ENCODE results near the gene MSRB1. TPM values are rescaled to one million over a fixed set of nuclear protein-coding genes. Genes with fewer than 3 reads are reported as not detected.

MSRB1 gene
- total RNA-seq, 1 experiment from 2014 or later, result 26.4 TPM

DNA sequence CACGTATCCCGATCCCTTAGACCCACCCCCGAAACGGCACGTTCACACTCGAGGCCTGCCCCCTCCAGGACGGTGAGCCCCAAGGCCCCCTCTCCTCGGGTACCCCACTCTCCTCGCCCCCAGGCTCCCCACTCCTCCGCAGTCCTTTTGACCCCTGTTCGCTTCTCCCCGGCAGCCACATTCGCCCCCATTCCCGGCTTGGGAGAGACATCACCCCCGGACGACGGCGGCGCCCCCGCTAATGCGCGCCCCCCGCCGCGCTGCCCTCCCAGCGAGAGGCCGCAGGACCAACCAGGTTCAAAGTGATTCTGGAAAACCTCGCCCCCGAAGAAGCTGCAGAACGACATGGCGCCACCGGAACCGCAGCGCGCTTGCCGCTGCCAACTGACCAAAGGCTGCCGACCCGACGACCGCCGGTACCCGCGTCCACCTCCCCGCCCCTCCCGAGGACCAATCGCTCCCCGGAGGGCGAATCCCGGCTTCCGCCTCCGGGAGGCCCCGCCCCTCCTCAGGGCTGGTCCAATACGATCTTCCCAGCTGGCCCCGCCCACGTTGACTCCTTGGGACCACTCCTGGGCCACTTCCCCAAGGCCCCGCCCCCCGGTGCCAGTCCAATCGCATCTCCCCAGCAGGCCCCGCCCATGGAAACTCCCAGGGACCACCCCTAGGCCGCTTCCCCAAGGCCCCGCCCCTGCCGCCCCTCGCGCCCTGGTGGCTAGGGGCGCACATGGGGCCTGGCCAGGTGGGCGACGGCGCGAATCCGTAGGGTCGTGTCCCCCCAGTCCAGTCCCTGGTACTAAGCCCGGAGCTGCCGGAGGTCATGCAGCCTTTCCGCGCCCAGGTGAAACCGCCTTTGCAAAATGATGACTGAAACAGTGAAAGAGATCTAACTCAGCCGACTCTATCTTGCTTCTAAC lies at the start of gene MSRB1 (continued):
- TF ChIP-seq, protein P1, sequence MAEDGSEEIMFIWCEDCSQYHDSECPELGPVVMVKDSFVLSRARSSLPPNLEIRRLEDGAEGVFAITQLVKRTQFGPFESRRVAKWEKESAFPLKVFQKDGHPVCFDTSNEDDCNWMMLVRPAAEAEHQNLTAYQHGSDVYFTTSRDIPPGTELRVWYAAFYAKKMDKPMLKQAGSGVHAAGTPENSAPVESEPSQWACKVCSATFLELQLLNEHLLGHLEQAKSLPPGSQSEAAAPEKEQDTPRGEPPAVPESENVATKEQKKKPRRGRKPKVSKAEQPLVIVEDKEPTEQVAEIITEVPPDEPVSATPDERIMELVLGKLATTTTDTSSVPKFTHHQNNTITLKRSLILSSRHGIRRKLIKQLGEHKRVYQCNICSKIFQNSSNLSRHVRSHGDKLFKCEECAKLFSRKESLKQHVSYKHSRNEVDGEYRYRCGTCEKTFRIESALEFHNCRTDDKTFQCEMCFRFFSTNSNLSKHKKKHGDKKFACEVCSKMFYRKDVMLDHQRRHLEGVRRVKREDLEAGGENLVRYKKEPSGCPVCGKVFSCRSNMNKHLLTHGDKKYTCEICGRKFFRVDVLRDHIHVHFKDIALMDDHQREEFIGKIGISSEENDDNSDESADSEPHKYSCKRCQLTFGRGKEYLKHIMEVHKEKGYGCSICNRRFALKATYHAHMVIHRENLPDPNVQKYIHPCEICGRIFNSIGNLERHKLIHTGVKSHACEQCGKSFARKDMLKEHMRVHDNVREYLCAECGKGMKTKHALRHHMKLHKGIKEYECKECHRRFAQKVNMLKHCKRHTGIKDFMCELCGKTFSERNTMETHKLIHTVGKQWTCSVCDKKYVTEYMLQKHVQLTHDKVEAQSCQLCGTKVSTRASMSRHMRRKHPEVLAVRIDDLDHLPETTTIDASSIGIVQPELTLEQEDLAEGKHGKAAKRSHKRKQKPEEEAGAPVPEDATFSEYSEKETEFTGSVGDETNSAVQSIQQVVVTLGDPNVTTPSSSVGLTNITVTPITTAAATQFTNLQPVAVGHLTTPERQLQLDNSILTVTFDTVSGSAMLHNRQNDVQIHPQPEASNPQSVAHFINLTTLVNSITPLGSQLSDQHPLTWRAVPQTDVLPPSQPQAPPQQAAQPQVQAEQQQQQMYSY (CRISPR knock-in tag; IDR thresholded peaks at IDR 0.05), result no peak
- no peak for TF ChIP-seq GTF2I (CRISPR knock-in tag; conservative IDR thresholded peaks at IDR 0.05)
- 0 out of 2 replicates have a peak, but pooled peaks have one; percentile 28 for TF ChIP-seq JUN (CRISPR knock-in tag; IDR thresholded peaks at IDR 0.05)
- TF ChIP-seq, protein P2, sequence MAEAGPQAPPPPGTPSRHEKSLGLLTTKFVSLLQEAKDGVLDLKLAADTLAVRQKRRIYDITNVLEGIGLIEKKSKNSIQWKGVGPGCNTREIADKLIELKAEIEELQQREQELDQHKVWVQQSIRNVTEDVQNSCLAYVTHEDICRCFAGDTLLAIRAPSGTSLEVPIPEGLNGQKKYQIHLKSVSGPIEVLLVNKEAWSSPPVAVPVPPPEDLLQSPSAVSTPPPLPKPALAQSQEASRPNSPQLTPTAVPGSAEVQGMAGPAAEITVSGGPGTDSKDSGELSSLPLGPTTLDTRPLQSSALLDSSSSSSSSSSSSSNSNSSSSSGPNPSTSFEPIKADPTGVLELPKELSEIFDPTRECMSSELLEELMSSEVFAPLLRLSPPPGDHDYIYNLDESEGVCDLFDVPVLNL (CRISPR knock-in tag; IDR thresholded peaks at IDR 0.05; ENCODE audit: borderline replicate concordance, low read depth), result no peak
- TF ChIP-seq KAT7 (CRISPR knock-in tag; IDR thresholded peaks at IDR 0.05; ENCODE audit: borderline replicate concordance), result no peak
- TF ChIP-seq, protein P3, sequence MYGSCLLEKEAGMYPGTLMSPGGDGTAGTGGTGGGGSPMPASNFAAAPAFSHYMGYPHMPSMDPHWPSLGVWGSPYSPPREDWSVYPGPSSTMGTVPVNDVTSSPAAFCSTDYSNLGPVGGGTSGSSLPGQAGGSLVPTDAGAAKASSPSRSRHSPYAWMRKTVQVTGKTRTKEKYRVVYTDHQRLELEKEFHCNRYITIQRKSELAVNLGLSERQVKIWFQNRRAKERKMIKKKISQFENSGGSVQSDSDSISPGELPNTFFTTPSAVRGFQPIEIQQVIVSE (CRISPR knock-in tag; IDR thresholded peaks at IDR 0.05; ENCODE audit: borderline replicate concordance), result no peak
- peak; percentile 75; the same call in 1 of the 2 replicates for TF ChIP-seq SMAD3 (CRISPR knock-in tag; IDR thresholded peaks at IDR 0.05; ENCODE audit: borderline replicate concordance)
- TF ChIP-seq CREM (CRISPR knock-in tag; IDR thresholded peaks at IDR 0.05), result 0 out of 2 replicates have a peak, but pooled peaks have one; percentile 38
- peak; percentile 98 for TF ChIP-seq MAX (CRISPR knock-in tag; IDR thresholded peaks at IDR 0.05)
- TF ChIP-seq, protein P4, sequence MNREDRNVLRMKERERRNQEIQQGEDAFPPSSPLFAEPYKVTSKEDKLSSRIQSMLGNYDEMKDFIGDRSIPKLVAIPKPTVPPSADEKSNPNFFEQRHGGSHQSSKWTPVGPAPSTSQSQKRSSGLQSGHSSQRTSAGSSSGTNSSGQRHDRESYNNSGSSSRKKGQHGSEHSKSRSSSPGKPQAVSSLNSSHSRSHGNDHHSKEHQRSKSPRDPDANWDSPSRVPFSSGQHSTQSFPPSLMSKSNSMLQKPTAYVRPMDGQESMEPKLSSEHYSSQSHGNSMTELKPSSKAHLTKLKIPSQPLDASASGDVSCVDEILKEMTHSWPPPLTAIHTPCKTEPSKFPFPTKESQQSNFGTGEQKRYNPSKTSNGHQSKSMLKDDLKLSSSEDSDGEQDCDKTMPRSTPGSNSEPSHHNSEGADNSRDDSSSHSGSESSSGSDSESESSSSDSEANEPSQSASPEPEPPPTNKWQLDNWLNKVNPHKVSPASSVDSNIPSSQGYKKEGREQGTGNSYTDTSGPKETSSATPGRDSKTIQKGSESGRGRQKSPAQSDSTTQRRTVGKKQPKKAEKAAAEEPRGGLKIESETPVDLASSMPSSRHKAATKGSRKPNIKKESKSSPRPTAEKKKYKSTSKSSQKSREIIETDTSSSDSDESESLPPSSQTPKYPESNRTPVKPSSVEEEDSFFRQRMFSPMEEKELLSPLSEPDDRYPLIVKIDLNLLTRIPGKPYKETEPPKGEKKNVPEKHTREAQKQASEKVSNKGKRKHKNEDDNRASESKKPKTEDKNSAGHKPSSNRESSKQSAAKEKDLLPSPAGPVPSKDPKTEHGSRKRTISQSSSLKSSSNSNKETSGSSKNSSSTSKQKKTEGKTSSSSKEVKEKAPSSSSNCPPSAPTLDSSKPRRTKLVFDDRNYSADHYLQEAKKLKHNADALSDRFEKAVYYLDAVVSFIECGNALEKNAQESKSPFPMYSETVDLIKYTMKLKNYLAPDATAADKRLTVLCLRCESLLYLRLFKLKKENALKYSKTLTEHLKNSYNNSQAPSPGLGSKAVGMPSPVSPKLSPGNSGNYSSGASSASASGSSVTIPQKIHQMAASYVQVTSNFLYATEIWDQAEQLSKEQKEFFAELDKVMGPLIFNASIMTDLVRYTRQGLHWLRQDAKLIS (CRISPR knock-in tag; IDR thresholded peaks at IDR 0.05; ENCODE audit: borderline replicate concordance), result no peak
- TF ChIP-seq ZNF263 (CRISPR knock-in tag; IDR thresholded peaks at IDR 0.05; ENCODE audit: low read depth), result no peak
- no peak for TF ChIP-seq CBFB (CRISPR knock-in tag; IDR thresholded peaks at IDR 0.05; ENCODE audit: low read depth)
- peak; percentile 0; the same call in 1 of the 2 replicates for TF ChIP-seq ELF4 (CRISPR knock-in tag; IDR thresholded peaks at IDR 0.05; ENCODE audit: low read depth)
- TF ChIP-seq ATF1 (CRISPR knock-in tag; IDR thresholded peaks at IDR 0.05), result no peak
- no peak for TF ChIP-seq CTCF (IDR thresholded peaks at IDR 0.05)
- no peak for TF ChIP-seq ZNF671 (CRISPR knock-in tag; IDR thresholded peaks at IDR 0.05)
- TF ChIP-seq, protein P5, sequence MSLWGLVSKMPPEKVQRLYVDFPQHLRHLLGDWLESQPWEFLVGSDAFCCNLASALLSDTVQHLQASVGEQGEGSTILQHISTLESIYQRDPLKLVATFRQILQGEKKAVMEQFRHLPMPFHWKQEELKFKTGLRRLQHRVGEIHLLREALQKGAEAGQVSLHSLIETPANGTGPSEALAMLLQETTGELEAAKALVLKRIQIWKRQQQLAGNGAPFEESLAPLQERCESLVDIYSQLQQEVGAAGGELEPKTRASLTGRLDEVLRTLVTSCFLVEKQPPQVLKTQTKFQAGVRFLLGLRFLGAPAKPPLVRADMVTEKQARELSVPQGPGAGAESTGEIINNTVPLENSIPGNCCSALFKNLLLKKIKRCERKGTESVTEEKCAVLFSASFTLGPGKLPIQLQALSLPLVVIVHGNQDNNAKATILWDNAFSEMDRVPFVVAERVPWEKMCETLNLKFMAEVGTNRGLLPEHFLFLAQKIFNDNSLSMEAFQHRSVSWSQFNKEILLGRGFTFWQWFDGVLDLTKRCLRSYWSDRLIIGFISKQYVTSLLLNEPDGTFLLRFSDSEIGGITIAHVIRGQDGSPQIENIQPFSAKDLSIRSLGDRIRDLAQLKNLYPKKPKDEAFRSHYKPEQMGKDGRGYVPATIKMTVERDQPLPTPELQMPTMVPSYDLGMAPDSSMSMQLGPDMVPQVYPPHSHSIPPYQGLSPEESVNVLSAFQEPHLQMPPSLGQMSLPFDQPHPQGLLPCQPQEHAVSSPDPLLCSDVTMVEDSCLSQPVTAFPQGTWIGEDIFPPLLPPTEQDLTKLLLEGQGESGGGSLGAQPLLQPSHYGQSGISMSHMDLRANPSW (CRISPR knock-in tag; conservative IDR thresholded peaks at IDR 0.05; ENCODE audit: low read depth), result no peak
- TF ChIP-seq ATF2 (CRISPR knock-in tag; IDR thresholded peaks at IDR 0.05; ENCODE audit: borderline replicate concordance, low read depth), result no peak
- no peak for TF ChIP-seq GRHL2 (CRISPR knock-in tag; IDR thresholded peaks at IDR 0.05; ENCODE audit: insufficient replicate concordance, severe bottlenecking)
- no peak for TF ChIP-seq FOXJ3 (CRISPR knock-in tag; IDR thresholded peaks at IDR 0.05; ENCODE audit: borderline replicate concordance)
- no peak; the same call in 1 of the 2 replicates for TF ChIP-seq NR2C2 (CRISPR knock-in tag; IDR thresholded peaks at IDR 0.05)

Data from WTC11 (cell line).